Testis (tissue), 3 donors: ENCODE data around the gene WDFY4. TPM values are rescaled to one million over a fixed set of nuclear protein-coding genes. Genes with fewer than 3 reads are reported as not detected.

ENCODE experiments used
- DNase-seq: peaks from one replicate; pipeline ENCODE4 v3.0.0-alpha.2; 2019
- H3K27ac ChIP-seq, 2 donors: fragments of 200-600 bp; sonication (generic); one replicate each; pipeline ENCODE4 v1.5.1; 2019
- H3K27me3 ChIP-seq: fragments of 200-600 bp; sonication (generic); one replicate; pipeline ENCODE4 v1.5.1; 2019
- H3K36me3 ChIP-seq: fragments of 200-600 bp; sonication (generic); one replicate; pipeline ENCODE4 v1.5.1; 2017; ENCODE audit warnings: low read depth; ENCODE audit errors: missing control alignments
- H3K4me1 ChIP-seq: fragments of 200-600 bp; sonication (generic); one replicate; pipeline ENCODE4 v1.5.1; 2019
- H3K4me3 ChIP-seq, 2 donors: fragments of 200-600 bp; sonication (generic); one replicate each; pipeline ENCODE4 v1.5.1; 2017 to 2019
- H3K9me3 ChIP-seq: fragments of 200-600 bp; sonication (generic); one replicate; pipeline ENCODE4 v1.5.1; 2017
- POLR2A ChIP-seq: fragments of 450-650 bp; IDR thresholded peaks from one replicate; pipeline ENCODE4 v1.6.1; 2017; ENCODE audit warnings: antibody characterized with exemption, mild to moderate bottlenecking, moderate library complexity
- WGBS, 2 donors: methylation state at CpG; one replicate each; pipeline ENCODE4 v1.1.5; 2018; 5-methylcytosine and 5-hydroxymethylcytosine counted together
- intact Hi-C: fragments of 100-400 bp; cut with DNase I; formaldehyde crosslinking; loops from one replicate; pipeline ENCODE4 v1.15.1; 2023; ENCODE audit warnings: low total_unique reads
- polyA plus RNA-seq: library from polyadenylated mRNA; stranded (reverse); fragments of 350-450 nt; fragmentation: Illumina TruSeq; extraction: RNeasy Lipid Tissue Mini Kit (QIAGEN cat#74804); gene quantifications from one replicate; pipeline ENCODE4 v1.2.3, GENCODE V29; 2014; ENCODE audit warnings: low read depth, low replicate concordance; ENCODE audit not compliant: insufficient read depth
- total RNA-seq, 2 donors: library from RNA; depleted of rRNA; stranded (reverse); fragments of >200 nt; gene quantifications; one replicate each; pipeline ENCODE4 v1.2.3, GENCODE V29; 2016
- TF ChIP-seq, protein P1 (sequence below), 3 experiments: fragments of 450-650 bp in 2 of 3; fragments of 200-600 bp in 1 of 3; sonication (generic) in 1 of 3; IDR thresholded peaks; one replicate each; pipeline ENCODE4 v1.5.1; 2016 to 2019; ENCODE audit warnings: antibody characterized with exemption in 3 of 3, mild to moderate bottlenecking in 2 of 3, moderate library complexity in 1 of 3

WDFY4 gene
- total and polyA plus RNA-seq, 3 donors from 2014 or later: 10.2 to 21.5 (median 18.4) TPM

DNA sequence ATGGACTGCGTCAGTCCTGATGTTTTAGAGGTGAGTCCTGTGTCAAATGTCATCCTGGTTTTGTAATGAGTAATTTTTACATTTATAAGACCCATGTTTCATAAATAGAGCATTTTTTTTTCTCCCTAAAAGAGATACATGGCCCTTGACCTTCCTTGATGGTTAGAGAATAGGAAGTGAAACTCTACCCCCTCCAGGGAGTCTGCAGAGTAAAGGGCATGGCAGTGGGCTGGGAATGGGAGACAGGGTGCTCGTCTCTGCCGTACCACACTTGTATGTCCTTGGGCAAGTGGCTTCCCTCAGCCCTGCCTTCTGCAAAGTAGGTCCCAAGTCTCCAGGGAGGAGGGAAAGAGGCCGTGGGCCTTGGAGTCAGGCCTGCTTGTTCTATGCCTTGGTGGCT is 63.9 kb downstream of the WDFY4 start:
- H3K27ac ChIP-seq: no peak overlapping the region
- H3K36me3 ChIP-seq: no peaks in the 10 kb centered on the region
- H3K9me3 ChIP-seq: no peaks in the 10 kb centered on the region
- H3K4me3 ChIP-seq: no peak overlapping the region
- no peaks in the 10 kb centered on the region for H3K4me1 ChIP-seq
- intact Hi-C loops: no loop called here
- no peak for DNase-seq
- no peak for TF ChIP-seq POLR2A
- TF ChIP-seq, protein P1, sequence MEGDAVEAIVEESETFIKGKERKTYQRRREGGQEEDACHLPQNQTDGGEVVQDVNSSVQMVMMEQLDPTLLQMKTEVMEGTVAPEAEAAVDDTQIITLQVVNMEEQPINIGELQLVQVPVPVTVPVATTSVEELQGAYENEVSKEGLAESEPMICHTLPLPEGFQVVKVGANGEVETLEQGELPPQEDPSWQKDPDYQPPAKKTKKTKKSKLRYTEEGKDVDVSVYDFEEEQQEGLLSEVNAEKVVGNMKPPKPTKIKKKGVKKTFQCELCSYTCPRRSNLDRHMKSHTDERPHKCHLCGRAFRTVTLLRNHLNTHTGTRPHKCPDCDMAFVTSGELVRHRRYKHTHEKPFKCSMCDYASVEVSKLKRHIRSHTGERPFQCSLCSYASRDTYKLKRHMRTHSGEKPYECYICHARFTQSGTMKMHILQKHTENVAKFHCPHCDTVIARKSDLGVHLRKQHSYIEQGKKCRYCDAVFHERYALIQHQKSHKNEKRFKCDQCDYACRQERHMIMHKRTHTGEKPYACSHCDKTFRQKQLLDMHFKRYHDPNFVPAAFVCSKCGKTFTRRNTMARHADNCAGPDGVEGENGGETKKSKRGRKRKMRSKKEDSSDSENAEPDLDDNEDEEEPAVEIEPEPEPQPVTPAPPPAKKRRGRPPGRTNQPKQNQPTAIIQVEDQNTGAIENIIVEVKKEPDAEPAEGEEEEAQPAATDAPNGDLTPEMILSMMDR (IDR thresholded peaks at IDR 0.05): no peak
- 80 to 93% methylated on average over 4 of the region's 4 CpGs for WGBS, 2 donors
- H3K27me3 ChIP-seq: no peaks in the 10 kb centered on the region

DNA sequence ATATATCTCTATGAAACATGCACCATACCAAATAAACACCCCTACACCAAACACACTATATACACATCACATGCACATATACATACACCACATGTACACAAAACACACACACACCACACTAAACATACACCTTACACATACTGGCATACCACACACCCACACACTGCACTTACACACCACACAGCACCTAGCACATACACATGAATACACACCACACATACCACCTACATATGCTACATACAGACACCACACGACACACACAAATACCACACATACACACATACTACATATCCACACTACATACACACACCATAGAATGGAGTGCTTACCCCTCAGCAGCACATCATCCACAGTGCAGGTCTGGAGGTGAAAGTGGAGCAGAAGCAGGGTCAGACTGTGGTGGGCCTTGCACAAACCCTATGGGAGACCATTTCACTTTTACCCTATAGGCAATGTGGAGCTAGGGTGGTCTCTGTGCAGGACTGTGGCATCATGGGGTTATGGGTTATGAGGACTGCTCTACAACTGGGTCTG is 64.6 kb downstream of the WDFY4 start:
- WGBS, 2 donors: 96 to 100% methylated on average over 1 of the region's 1 CpG
- no peak for DNase-seq
- Histone ChIP-seq H3K4me1 (no peaks in the 10 kb centered on the region), H3K27me3 (no peaks in the 10 kb centered on the region), H3K27ac (no peak overlapping the region), H3K36me3 (no peaks in the 10 kb centered on the region), H3K9me3 (no peaks in the 10 kb centered on the region), H3K4me3 (no peak overlapping the region)
- intact Hi-C loops: no loop called here
- TF ChIP-seq, protein P1 (IDR thresholded peaks at IDR 0.05): no peak
- TF ChIP-seq POLR2A: no peak

DNA sequence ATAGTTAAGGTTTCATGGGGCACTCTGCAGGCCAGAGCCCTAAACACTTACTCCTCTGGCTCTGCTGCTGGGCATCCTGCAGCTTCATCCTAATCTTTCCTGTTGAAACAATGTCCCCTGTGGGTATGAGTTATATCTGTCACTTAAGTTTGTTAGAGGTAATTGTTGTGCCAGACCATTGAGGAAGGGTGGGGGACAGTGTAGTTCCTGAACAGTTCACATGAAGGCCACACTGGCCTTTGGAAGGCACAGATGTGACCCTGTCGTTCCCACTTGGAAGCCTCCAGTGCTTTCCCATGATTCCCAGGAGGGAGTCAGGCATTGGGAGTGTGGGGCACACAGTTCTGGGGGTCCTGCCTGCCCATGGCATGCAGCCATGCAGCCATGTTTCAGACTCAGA is 65.3 kb downstream of the WDFY4 start:
- Histone ChIP-seq H3K36me3 (no peaks in the 10 kb centered on the region), H3K27me3 (no peaks in the 10 kb centered on the region), H3K4me3 (no peak overlapping the region), H3K9me3 (no peaks in the 10 kb centered on the region), H3K27ac (no peak overlapping the region), H3K4me1 (no peaks in the 10 kb centered on the region)
- whole genome bisulfite sequencing, 2 donors: 63 to 75% methylated on average over 1 of the region's 1 CpG
- TF ChIP-seq, protein P1 (IDR thresholded peaks at IDR 0.05): no peak
- no peak for TF ChIP-seq POLR2A
- intact Hi-C loops: no loop called here
- DNase-seq: no peak

- 91 to 97% methylated on average over 5 of the region's 5 CpGs for WGBS, 2 donors
- intact Hi-C loops: no loop called here
- no peak for DNase-seq
- Histone ChIP-seq H3K27ac (no peak overlapping the region), H3K4me3 (no peak overlapping the region), H3K27me3 (no peaks in the 10 kb centered on the region), H3K36me3 (no peaks in the 10 kb centered on the region), H3K4me1 (no peaks in the 10 kb centered on the region), H3K9me3 (no peaks in the 10 kb centered on the region)
- TF ChIP-seq, protein P1 (IDR thresholded peaks at IDR 0.05): no peak
- no peak for TF ChIP-seq POLR2A
Observed at GRCh38 chr10:48750991-48751390, 66.3 kb downstream of the WDFY4 start.

DNA sequence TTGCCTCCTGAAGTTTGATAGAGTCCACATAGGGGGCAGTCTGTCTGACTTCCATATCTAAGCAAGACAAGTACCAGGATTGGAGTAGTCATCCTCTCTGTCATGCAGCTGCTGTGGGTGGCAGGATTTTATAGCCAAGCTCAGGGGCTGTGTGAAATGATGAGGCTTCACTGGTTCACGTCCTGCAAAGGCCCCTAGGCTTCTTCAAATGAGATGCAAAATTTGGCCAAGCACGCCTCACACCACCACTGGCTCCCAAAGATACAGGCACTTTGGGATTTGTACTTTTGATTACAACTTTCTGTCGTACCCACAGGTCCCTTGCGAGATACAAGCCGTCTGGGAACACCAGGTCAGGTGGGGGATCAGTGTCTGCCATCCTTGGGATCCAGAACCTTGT is 67.1 kb downstream of the WDFY4 start:
- Histone ChIP-seq H3K36me3 (no peaks in the 10 kb centered on the region), H3K27me3 (no peaks in the 10 kb centered on the region), H3K4me1 (no peaks in the 10 kb centered on the region), H3K27ac (no peak overlapping the region), H3K9me3 (no peaks in the 10 kb centered on the region), H3K4me3 (no peak overlapping the region)
- WGBS, 2 donors: 93 to 96% methylated on average over 5 of the region's 5 CpGs
- DNase-seq: no peak
- TF ChIP-seq, protein P1 (IDR thresholded peaks at IDR 0.05): no peak
- TF ChIP-seq POLR2A: no peak
- intact Hi-C loops: no loop called here
